ENCODE data around the gene SFSWAP.

- TF ChIP-seq, protein P1, sequence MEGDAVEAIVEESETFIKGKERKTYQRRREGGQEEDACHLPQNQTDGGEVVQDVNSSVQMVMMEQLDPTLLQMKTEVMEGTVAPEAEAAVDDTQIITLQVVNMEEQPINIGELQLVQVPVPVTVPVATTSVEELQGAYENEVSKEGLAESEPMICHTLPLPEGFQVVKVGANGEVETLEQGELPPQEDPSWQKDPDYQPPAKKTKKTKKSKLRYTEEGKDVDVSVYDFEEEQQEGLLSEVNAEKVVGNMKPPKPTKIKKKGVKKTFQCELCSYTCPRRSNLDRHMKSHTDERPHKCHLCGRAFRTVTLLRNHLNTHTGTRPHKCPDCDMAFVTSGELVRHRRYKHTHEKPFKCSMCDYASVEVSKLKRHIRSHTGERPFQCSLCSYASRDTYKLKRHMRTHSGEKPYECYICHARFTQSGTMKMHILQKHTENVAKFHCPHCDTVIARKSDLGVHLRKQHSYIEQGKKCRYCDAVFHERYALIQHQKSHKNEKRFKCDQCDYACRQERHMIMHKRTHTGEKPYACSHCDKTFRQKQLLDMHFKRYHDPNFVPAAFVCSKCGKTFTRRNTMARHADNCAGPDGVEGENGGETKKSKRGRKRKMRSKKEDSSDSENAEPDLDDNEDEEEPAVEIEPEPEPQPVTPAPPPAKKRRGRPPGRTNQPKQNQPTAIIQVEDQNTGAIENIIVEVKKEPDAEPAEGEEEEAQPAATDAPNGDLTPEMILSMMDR (IDR thresholded peaks at IDR 0.05), result no peak
- TF ChIP-seq, protein P2, sequence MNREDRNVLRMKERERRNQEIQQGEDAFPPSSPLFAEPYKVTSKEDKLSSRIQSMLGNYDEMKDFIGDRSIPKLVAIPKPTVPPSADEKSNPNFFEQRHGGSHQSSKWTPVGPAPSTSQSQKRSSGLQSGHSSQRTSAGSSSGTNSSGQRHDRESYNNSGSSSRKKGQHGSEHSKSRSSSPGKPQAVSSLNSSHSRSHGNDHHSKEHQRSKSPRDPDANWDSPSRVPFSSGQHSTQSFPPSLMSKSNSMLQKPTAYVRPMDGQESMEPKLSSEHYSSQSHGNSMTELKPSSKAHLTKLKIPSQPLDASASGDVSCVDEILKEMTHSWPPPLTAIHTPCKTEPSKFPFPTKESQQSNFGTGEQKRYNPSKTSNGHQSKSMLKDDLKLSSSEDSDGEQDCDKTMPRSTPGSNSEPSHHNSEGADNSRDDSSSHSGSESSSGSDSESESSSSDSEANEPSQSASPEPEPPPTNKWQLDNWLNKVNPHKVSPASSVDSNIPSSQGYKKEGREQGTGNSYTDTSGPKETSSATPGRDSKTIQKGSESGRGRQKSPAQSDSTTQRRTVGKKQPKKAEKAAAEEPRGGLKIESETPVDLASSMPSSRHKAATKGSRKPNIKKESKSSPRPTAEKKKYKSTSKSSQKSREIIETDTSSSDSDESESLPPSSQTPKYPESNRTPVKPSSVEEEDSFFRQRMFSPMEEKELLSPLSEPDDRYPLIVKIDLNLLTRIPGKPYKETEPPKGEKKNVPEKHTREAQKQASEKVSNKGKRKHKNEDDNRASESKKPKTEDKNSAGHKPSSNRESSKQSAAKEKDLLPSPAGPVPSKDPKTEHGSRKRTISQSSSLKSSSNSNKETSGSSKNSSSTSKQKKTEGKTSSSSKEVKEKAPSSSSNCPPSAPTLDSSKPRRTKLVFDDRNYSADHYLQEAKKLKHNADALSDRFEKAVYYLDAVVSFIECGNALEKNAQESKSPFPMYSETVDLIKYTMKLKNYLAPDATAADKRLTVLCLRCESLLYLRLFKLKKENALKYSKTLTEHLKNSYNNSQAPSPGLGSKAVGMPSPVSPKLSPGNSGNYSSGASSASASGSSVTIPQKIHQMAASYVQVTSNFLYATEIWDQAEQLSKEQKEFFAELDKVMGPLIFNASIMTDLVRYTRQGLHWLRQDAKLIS (CRISPR knock-in tag; IDR thresholded peaks at IDR 0.05; ENCODE audit: borderline replicate concordance), result no peak
- TF ChIP-seq JUN (CRISPR knock-in tag; IDR thresholded peaks at IDR 0.05) (no peak), SMAD4 (CRISPR knock-in tag; IDR thresholded peaks at IDR 0.05) (no peak), SMAD3 (CRISPR knock-in tag; IDR thresholded peaks at IDR 0.05; ENCODE audit: borderline replicate concordance) (no peak)
- TF ChIP-seq, protein P3, sequence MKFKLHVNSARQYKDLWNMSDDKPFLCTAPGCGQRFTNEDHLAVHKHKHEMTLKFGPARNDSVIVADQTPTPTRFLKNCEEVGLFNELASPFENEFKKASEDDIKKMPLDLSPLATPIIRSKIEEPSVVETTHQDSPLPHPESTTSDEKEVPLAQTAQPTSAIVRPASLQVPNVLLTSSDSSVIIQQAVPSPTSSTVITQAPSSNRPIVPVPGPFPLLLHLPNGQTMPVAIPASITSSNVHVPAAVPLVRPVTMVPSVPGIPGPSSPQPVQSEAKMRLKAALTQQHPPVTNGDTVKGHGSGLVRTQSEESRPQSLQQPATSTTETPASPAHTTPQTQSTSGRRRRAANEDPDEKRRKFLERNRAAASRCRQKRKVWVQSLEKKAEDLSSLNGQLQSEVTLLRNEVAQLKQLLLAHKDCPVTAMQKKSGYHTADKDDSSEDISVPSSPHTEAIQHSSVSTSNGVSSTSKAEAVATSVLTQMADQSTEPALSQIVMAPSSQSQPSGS (CRISPR knock-in tag; IDR thresholded peaks at IDR 0.05; ENCODE audit: borderline replicate concordance, low read depth), result no peak
- TF ChIP-seq, protein P4, sequence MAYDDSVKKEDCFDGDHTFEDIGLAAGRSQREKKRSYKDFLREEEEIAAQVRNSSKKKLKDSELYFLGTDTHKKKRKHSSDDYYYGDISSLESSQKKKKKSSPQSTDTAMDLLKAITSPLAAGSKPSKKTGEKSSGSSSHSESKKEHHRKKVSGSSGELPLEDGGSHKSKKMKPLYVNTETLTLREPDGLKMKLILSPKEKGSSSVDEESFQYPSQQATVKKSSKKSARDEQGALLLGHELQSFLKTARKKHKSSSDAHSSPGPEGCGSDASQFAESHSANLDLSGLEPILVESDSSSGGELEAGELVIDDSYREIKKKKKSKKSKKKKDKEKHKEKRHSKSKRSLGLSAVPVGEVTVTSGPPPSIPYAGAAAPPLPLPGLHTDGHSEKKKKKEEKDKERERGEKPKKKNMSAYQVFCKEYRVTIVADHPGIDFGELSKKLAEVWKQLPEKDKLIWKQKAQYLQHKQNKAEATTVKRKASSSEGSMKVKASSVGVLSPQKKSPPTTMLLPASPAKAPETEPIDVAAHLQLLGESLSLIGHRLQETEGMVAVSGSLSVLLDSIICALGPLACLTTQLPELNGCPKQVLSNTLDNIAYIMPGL (CRISPR knock-in tag; IDR thresholded peaks at IDR 0.05), result no peak
- TF ChIP-seq, protein P5, sequence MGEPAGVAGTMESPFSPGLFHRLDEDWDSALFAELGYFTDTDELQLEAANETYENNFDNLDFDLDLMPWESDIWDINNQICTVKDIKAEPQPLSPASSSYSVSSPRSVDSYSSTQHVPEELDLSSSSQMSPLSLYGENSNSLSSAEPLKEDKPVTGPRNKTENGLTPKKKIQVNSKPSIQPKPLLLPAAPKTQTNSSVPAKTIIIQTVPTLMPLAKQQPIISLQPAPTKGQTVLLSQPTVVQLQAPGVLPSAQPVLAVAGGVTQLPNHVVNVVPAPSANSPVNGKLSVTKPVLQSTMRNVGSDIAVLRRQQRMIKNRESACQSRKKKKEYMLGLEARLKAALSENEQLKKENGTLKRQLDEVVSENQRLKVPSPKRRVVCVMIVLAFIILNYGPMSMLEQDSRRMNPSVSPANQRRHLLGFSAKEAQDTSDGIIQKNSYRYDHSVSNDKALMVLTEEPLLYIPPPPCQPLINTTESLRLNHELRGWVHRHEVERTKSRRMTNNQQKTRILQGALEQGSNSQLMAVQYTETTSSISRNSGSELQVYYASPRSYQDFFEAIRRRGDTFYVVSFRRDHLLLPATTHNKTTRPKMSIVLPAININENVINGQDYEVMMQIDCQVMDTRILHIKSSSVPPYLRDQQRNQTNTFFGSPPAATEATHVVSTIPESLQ (CRISPR knock-in tag; IDR thresholded peaks at IDR 0.05), result no peak
Measured at GRCh38 chr12:131833288-131833895, 122.5 kb downstream of the SFSWAP start.
